Lower leg skin (tissue), 3 donors: ENCODE measurements around the gene DNPEP.

Source experiments
- CTCF ChIP-seq, 3 donors: fragments of 450-650 bp; IDR thresholded peaks; one replicate each; pipeline ENCODE4 v1.5.1; 2016; ENCODE audit warnings: antibody characterized with exemption in 3 of 3, mild to moderate bottlenecking in 3 of 3, moderate library complexity in 2 of 3
- POLR2A ChIP-seq, 2 donors: fragments of 450-650 bp; IDR thresholded peaks; one replicate each; pipeline ENCODE4 v1.6.1; 2016 to 2017; ENCODE audit warnings: antibody characterized with exemption in 2 of 2, mild to moderate bottlenecking in 1 of 2, moderate library complexity in 1 of 2

- TF ChIP-seq CTCF (IDR thresholded peaks at IDR 0.05) (no peak), POLR2A (IDR thresholded peaks at IDR 0.05) (no peak)
Observed at GRCh38 chr2:219416235-219416602, 28.5 kb upstream of the DNPEP start.
